ENCODE data around the gene TCTN2.

The TCTN2 gene

GRCh38 chr12:123670882-123671728, at the start of gene TCTN2:
TCTN2 (plus strand) TSS chr12:123671113; CDS start chr12:123671241, 128 bp downstream.
- DNase-seq (ENCODE audit: extremely low read depth in 1 of 2, low read depth in 1 of 2): peak; percentile 88 to 94

- peak in 1 of 2 donors; percentile 14 for DNase-seq (ENCODE audit: extremely low read depth in 1 of 2, low read depth in 1 of 2)
Observed at GRCh38 chr12:123621619-123622530, 49.0 kb upstream of the TCTN2 start.

GRCh38 chr12:123633379-123634141, 37.4 kb upstream of the TCTN2 start, which contains the start of the genes EIF2B1 and GTF2H3:
EIF2B1 (minus strand) TSS chr12:123633686; CDS start chr12:123633557, 129 bp downstream.
GTF2H3 (plus strand) TSS chr12:123633829; CDS start chr12:123633860, 31 bp downstream.
- peak; percentile 95 to 96 for DNase-seq (ENCODE audit: extremely low read depth in 1 of 2, low read depth in 1 of 2)

- DNase-seq (ENCODE audit: extremely low read depth in 1 of 2, low read depth in 1 of 2): no peak
Observed at GRCh38 chr12:123634142-123634561, 36.8 kb upstream of the TCTN2 start.

GRCh38 chr12:123643911-123644310, 27.0 kb upstream of the TCTN2 start:
- DNase-seq (ENCODE audit: extremely low read depth in 1 of 2, low read depth in 1 of 2): no peak

- DNase-seq (ENCODE audit: extremely low read depth in 1 of 2, low read depth in 1 of 2): no peak
Observed at GRCh38 chr12:123645380-123645779, 25.5 kb upstream of the TCTN2 start.

GRCh38 chr12:123645878-123646277, 25.0 kb upstream of the TCTN2 start:
- DNase-seq (ENCODE audit: extremely low read depth in 1 of 2, low read depth in 1 of 2): no peak

- no peak for DNase-seq (ENCODE audit: extremely low read depth in 1 of 2, low read depth in 1 of 2)
Observed at GRCh38 chr12:123648401-123648800, 22.5 kb upstream of the TCTN2 start.

GRCh38 chr12:123654129-123654701, 16.7 kb upstream of the TCTN2 start:
- no peak for DNase-seq (ENCODE audit: extremely low read depth in 1 of 2, low read depth in 1 of 2)

GRCh38 chr12:123655420-123655819, 15.5 kb upstream of the TCTN2 start:
- no peak for DNase-seq (ENCODE audit: extremely low read depth in 1 of 2, low read depth in 1 of 2)

- DNase-seq (ENCODE audit: extremely low read depth in 1 of 2, low read depth in 1 of 2): no peak
Observed at GRCh38 chr12:123656392-123656791, 14.5 kb upstream of the TCTN2 start.

- no peak for DNase-seq (ENCODE audit: extremely low read depth in 1 of 2, low read depth in 1 of 2)
Observed at GRCh38 chr12:123657211-123657610, 13.7 kb upstream of the TCTN2 start.

- DNase-seq (ENCODE audit: extremely low read depth in 1 of 2, low read depth in 1 of 2): no peak
Observed at GRCh38 chr12:123659996-123660727, 10.8 kb upstream of the TCTN2 start.

GRCh38 chr12:123667771-123668170, 3.1 kb upstream of the TCTN2 start:
- DNase-seq (ENCODE audit: extremely low read depth in 1 of 2, low read depth in 1 of 2): no peak

- no peak for DNase-seq (ENCODE audit: extremely low read depth in 1 of 2, low read depth in 1 of 2)
Observed at GRCh38 chr12:123671876-123672275, 963 bp downstream of the TCTN2 start.

- DNase-seq (ENCODE audit: extremely low read depth in 1 of 2, low read depth in 1 of 2): no peak
Observed at GRCh38 chr12:123675436-123675835, 4.5 kb downstream of the TCTN2 start.

GRCh38 chr12:123676616-123677320, 5.9 kb downstream of the TCTN2 start:
- DNase-seq (ENCODE audit: extremely low read depth in 1 of 2, low read depth in 1 of 2): no peak

GRCh38 chr12:123678981-123679380, 8.1 kb downstream of the TCTN2 start:
- no peak for DNase-seq (ENCODE audit: extremely low read depth in 1 of 2, low read depth in 1 of 2)

- DNase-seq (ENCODE audit: extremely low read depth in 1 of 2, low read depth in 1 of 2): no peak
Observed at GRCh38 chr12:123681605-123682004, 10.7 kb downstream of the TCTN2 start.
